NB4 (cell line): ENCODE data around the gene AOPEP.

Source experiments
- POLR2A ChIP-seq: IDR thresholded peaks from 2 replicates; pipeline ENCODE4 v1.6.1; 2011; ENCODE audit warnings: mild to moderate bottlenecking; ENCODE audit not compliant: insufficient read length; ENCODE audit errors: extremely low read depth
- TF ChIP-seq, protein P1 (sequence below): IDR thresholded peaks from one replicate; pipeline ENCODE4 v1.5.1; 2012; ENCODE audit warnings: low read depth, low read length

GRCh38 chr9:94801234-94801633 lies 74.7 kb downstream of the AOPEP start:
- no peak for TF ChIP-seq POLR2A
- TF ChIP-seq, protein P1, sequence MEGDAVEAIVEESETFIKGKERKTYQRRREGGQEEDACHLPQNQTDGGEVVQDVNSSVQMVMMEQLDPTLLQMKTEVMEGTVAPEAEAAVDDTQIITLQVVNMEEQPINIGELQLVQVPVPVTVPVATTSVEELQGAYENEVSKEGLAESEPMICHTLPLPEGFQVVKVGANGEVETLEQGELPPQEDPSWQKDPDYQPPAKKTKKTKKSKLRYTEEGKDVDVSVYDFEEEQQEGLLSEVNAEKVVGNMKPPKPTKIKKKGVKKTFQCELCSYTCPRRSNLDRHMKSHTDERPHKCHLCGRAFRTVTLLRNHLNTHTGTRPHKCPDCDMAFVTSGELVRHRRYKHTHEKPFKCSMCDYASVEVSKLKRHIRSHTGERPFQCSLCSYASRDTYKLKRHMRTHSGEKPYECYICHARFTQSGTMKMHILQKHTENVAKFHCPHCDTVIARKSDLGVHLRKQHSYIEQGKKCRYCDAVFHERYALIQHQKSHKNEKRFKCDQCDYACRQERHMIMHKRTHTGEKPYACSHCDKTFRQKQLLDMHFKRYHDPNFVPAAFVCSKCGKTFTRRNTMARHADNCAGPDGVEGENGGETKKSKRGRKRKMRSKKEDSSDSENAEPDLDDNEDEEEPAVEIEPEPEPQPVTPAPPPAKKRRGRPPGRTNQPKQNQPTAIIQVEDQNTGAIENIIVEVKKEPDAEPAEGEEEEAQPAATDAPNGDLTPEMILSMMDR = no peak
